GM23338 (cell line): ENCODE results near the gene EFR3B. TPM values are rescaled to one million over a fixed set of nuclear protein-coding genes. Genes with fewer than 3 reads are reported as not detected.

Experiments used
- CREB1 ChIP-seq: fragments of 250-450 bp; sonication (Bioruptor Pico); IDR thresholded peaks from 2 replicates; pipeline ENCODE4 v1.5.0; 2020; ENCODE audit warnings: low read depth, mild to moderate bottlenecking, moderate library complexity
- ETS1 ChIP-seq: IDR thresholded peaks from 2 replicates; pipeline ENCODE4 v1.6.1; 2016; ENCODE audit warnings: antibody characterized with exemption
- EZH2phosphoT487 ChIP-seq: fragments of 200-600 bp; sonication (generic); IDR thresholded peaks from one replicate; pipeline ENCODE4 v1.8.1; 2018; ENCODE audit warnings: antibody characterized with exemption; ENCODE audit not compliant: unreplicated experiment
- JUNB ChIP-seq: IDR thresholded peaks from one replicate; pipeline ENCODE4 v1.6.1; 2016; ENCODE audit warnings: antibody characterized with exemption; ENCODE audit not compliant: unreplicated experiment
- POLR2AphosphoS5 ChIP-seq: IDR thresholded peaks from 2 replicates; pipeline ENCODE4 v1.6.1; 2016; ENCODE audit warnings: antibody characterized with exemption, low read depth
- REST ChIP-seq: IDR thresholded peaks from one replicate; pipeline ENCODE4 v1.6.1; 2018; ENCODE audit warnings: antibody characterized with exemption; ENCODE audit not compliant: unreplicated experiment
- ZNF114 ChIP-seq: fragments of 250-450 bp; sonication (Bioruptor Pico); IDR thresholded peaks from 2 replicates; pipeline ENCODE4 v1.5.0; 2020; ENCODE audit warnings: mild to moderate bottlenecking, moderate library complexity
- ZNF331 ChIP-seq: fragments of 250-450 bp; sonication (Bioruptor Pico); IDR thresholded peaks from 2 replicates; pipeline ENCODE4 v1.5.0; 2020; ENCODE audit warnings: low read depth, mild to moderate bottlenecking, moderate library complexity
- ZNF462 ChIP-seq: fragments of 250-450 bp; sonication (Bioruptor Pico); IDR thresholded peaks from 2 replicates; pipeline ENCODE4 v1.5.0; 2020; ENCODE audit warnings: mild to moderate bottlenecking, moderate library complexity
- polyA plus RNA-seq: library from polyadenylated mRNA; unstranded; fragments of >200 nt; fragmentation: Nextera tagmentation; extraction: Ambion mirVana; gene quantifications from 2 replicates; pipeline ENCODE4 v1.2.1, GENCODE V29; 2016
- total RNA-seq: library from RNA; depleted of rRNA; stranded (reverse); fragments of >200 nt; shearing (Covaris generic); gene quantifications from 2 replicates; pipeline ENCODE4 v1.2.3, GENCODE V29; 2014

EFR3B gene
- total and polyA plus RNA-seq, 2 experiments from 2014 or later = 3.3 to 10.7 TPM

GRCh38 chr2:25068217-25068616, 26.3 kb downstream of the EFR3B start (continued):
- TF ChIP-seq ZNF462 (CRISPR knock-in tag) = no peak
- no peak for TF ChIP-seq JUNB
- no peak for TF ChIP-seq ZNF114 (CRISPR knock-in tag)
- no peak for TF ChIP-seq ETS1
- TF ChIP-seq POLR2AphosphoS5 = no peak
- no peak for TF ChIP-seq EZH2phosphoT487
- no peak for TF ChIP-seq CREB1 (CRISPR knock-in tag)
- no peak for TF ChIP-seq REST
- TF ChIP-seq ZNF331 (CRISPR knock-in tag) = no peak
